ENCODE measurements around the gene KIAA1217. TPM values are rescaled to one million over a fixed set of nuclear protein-coding genes. Genes with fewer than 3 reads are reported as not detected.

Gene KIAA1217
- total and polyA plus RNA-seq, 9 of the 15 experiments (the other 6 are each of a cell fraction or from before 2014, with no cell fraction given), result 0.04 TPM; not detected in 8

- in situ Hi-C loops (cut with MboI), result no loop called here
- H3K4me1 ChIP-seq (replicated peaks in 1 of 2; ENCODE audit: control insufficient read depth in 2 of 2, insufficient read depth in 2 of 2, low read length in 2 of 2), result no peaks in the 10 kb centered on the region
- no peaks in the 10 kb centered on the region for H3K79me2 ChIP-seq (ENCODE audit: control insufficient read depth, insufficient read depth, low read length)
- no peak overlapping the region for H2AFZ ChIP-seq (ENCODE audit: low read depth, low read length)
- no peak overlapping the region for H3K4me2 ChIP-seq (ENCODE audit: insufficient read depth, low read length)
- FAIRE-seq, result no peak
- no peak for ATAC-seq
- intact Hi-C loops (cut with micrococcal nuclease), result loop anchor here (10.0 kb wide), 1 partner anchor 1213 kb away; no protein-coding TSS in a partner anchor
- ChIA-PET CTCF (ENCODE audit: low intra/inter-chr PET ratio) (no interaction called here), POLR2A (no interaction called here)
- H3K36me3 ChIP-seq (ENCODE audit: control insufficient read depth, insufficient read depth, low read length), result no peaks in the 10 kb centered on the region
- H3K9me1 ChIP-seq (ENCODE audit: control insufficient read depth, insufficient read depth, low read length), result no peaks in the 10 kb centered on the region
- 0% methylated on average over 1 of the region's 1 CpG for WGBS (ENCODE audit: insufficient coverage, low coverage, missing lambda C conversion rate)
- DNase-seq (ENCODE audit: extremely low read depth in 1 of 4, low spot score in 3 of 4), result no peak
- no peak overlapping the region for H3K4me3 ChIP-seq
- H3K9me3 ChIP-seq (replicated peaks; ENCODE audit: control insufficient read depth, insufficient read depth, low read depth, low read length), result no peaks in the 10 kb centered on the region
- TF ChIP-seq ZNF717 (CRISPR knock-in tag; IDR thresholded peaks at IDR 0.05) (no peak), ZNF444 (CRISPR knock-in tag; IDR thresholded peaks at IDR 0.05) (no peak), ZFP36 (IDR thresholded peaks at IDR 0.05; ENCODE audit: low read depth, low read length, partially characterized antibody) (peak; percentile 54), MAZ (CRISPR knock-in tag; conservative IDR thresholded peaks at IDR 0.05 in 1 of 2, IDR thresholded peaks at IDR 0.05 in 1 of 2) (no peak), RBM25 (IDR thresholded peaks at IDR 0.05; ENCODE audit: low read depth, low read length, severe bottlenecking) (peak; percentile 77), FOXK2 (conservative IDR thresholded peaks at IDR 0.05 in 1 of 2, IDR thresholded peaks at IDR 0.05 in 1 of 2; ENCODE audit: low read depth in 2 of 2) (no peak), CBX2 (IDR thresholded peaks at IDR 0.05; ENCODE audit: insufficient read depth, low read length, poor library complexity, severe bottlenecking) (no peak), DMBX1 (CRISPR knock-in tag; IDR thresholded peaks at IDR 0.05; ENCODE audit: borderline replicate concordance) (no peak), RFX1 (IDR thresholded peaks at IDR 0.05) (no peak)
- no TSS peak for BruUV-seq (replicated peaks)
- H4K20me1 ChIP-seq (replicated peaks; ENCODE audit: control insufficient read depth, insufficient read depth, low read length), result no peaks in the 10 kb centered on the region
- H3K9ac ChIP-seq (ENCODE audit: insufficient read depth in 1 of 2, low read depth in 2 of 2, low read length in 2 of 2), result no peak overlapping the region
- H3K27me3 ChIP-seq (ENCODE audit: control insufficient read depth in 2 of 2, insufficient read depth in 2 of 2, low read length in 2 of 2), result 0 out of 5 replicates have a peak, but pooled peaks cover 0 to 8% of the 10 kb centered on the region in 2 experiments
- H3K27ac ChIP-seq (ENCODE audit: extremely low read depth, low read depth, low read length), result no peak overlapping the region
Measured at GRCh38 chr10:24367688-24368087, 158.8 kb downstream of the KIAA1217 start.
